Cerebellar cortex (tissue), 1 donor: ENCODE results near the gene CCDC92B.
A peak's percentile ranks its signal among the peaks of the same experiment; 100 is the strongest.
"Not testable (repeated sequence)": the region's sequence is repeated elsewhere in the genome, so short reads cannot be mapped to it uniquely, and the experiment has no call there.

Experiments used
- DNase-seq: peaks from one replicate; pipeline ENCODE4 v3.0.0-alpha.2; 2015; ENCODE audit warnings: low spot score

The CCDC92B gene

GRCh38 chr17:2689411-2690164, 59.9 kb downstream of the CCDC92B start:
- DNase-seq, result no peak

GRCh38 chr17:2688351-2689342, 60.8 kb downstream of the CCDC92B start:
- peak; percentile 58 for DNase-seq

- no peak for DNase-seq
Observed at GRCh38 chr17:2687074-2687418, 62.4 kb downstream of the CCDC92B start.

- DNase-seq, result no peak
Observed at GRCh38 chr17:2685696-2686095, 63.8 kb downstream of the CCDC92B start.

GRCh38 chr17:2684549-2684948, 64.9 kb downstream of the CCDC92B start:
- no peak for DNase-seq

- no peak for DNase-seq
Observed at GRCh38 chr17:2683912-2684311, 65.5 kb downstream of the CCDC92B start.

- DNase-seq, result no peak
Observed at GRCh38 chr17:2682176-2682938, 67.1 kb downstream of the CCDC92B start.

- DNase-seq, result no peak
Observed at GRCh38 chr17:2681650-2682049, 67.8 kb downstream of the CCDC92B start.

GRCh38 chr17:2680961-2681360, 68.5 kb downstream of the CCDC92B start:
- no peak for DNase-seq

GRCh38 chr17:2679247-2679646, 70.2 kb downstream of the CCDC92B start:
- DNase-seq, result not testable (repeated sequence)
